ENCODE results near the gene GNG2.

DNA sequence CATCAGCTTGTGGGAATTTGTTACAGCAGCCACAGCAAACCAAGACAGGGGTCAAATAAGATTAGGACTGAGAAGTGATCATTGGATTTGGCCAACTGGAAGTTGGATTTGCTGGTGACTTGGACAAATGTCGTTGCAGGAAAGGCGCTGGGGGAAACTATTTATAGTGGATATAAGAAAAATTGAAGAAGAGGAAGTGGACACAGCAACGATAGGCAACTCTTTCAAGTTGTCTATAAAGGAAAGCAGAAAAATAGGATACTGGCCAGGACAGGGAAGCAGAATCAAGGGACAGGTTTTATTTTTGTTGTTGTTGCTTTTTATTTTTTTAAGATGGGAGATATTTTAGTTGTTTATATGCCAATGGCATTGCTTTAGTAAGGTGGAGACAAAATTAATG lies 72.8 kb downstream of the GNG2 start:
- no peak for TF ChIP-seq POLR2AphosphoS5 (IDR thresholded peaks at IDR 0.05; ENCODE audit: control insufficient read depth, insufficient read depth, low read depth, low read length)
- TF ChIP-seq, protein P1, sequence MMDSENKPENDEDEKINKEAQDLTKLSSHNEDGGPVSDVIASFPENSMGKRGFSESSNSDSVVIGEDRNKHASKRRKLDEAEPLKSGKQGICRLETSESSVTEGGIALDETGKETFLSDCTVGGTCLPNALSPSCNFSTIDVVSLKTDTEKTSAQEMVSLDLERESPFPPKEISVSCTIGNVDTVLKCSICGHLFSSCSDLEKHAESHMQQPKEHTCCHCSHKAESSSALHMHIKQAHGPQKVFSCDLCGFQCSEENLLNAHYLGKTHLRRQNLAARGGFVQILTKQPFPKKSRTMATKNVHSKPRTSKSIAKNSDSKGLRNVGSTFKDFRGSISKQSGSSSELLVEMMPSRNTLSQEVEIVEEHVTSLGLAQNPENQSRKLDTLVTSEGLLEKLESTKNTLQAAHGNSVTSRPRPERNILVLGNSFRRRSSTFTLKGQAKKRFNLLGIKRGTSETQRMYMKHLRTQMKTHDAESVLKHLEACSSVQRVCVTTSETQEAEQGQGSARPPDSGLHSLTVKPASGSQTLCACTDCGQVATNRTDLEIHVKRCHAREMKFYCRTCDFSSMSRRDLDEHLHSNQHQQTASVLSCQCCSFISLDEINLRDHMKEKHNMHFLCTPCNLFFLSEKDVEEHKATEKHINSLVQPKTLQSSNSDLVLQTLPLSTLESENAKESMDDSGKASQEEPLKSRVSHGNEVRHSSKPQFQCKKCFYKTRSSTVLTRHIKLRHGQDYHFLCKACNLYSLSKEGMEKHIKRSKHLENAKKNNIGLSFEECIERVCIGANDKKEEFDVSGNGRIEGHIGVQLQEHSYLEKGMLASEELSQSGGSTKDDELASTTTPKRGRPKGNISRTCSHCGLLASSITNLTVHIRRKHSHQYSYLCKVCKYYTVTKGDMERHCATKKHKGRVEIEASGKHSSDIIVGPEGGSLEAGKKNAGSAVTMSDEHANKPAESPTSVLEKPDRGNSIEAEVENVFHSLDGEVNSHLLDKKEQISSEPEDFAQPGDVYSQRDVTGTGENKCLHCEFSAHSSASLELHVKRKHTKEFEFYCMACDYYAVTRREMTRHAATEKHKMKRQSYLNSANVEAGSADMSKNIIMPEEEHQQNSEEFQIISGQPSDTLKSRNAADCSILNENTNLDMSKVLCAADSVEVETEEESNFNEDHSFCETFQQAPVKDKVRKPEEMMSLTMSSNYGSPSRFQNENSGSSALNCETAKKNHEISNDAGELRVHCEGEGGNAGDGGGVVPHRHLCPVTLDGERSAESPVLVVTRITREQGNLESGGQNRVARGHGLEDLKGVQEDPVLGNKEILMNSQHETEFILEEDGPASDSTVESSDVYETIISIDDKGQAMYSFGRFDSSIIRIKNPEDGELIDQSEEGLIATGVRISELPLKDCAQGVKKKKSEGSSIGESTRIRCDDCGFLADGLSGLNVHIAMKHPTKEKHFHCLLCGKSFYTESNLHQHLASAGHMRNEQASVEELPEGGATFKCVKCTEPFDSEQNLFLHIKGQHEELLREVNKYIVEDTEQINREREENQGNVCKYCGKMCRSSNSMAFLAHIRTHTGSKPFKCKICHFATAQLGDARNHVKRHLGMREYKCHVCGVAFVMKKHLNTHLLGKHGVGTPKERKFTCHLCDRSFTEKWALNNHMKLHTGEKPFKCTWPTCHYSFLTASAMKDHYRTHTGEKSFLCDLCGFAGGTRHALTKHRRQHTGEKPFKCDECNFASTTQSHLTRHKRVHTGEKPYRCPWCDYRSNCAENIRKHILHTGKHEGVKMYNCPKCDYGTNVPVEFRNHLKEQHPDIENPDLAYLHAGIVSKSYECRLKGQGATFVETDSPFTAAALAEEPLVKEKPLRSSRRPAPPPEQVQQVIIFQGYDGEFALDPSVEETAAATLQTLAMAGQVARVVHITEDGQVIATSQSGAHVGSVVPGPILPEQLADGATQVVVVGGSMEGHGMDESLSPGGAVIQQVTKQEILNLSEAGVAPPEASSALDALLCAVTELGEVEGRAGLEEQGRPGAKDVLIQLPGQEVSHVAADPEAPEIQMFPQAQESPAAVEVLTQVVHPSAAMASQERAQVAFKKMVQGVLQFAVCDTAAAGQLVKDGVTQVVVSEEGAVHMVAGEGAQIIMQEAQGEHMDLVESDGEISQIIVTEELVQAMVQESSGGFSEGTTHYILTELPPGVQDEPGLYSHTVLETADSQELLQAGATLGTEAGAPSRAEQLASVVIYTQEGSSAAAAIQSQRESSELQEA (IDR thresholded peaks at IDR 0.05; ENCODE audit: low read depth) = no peak
- TF ChIP-seq ZBTB1 (CRISPR knock-in tag; IDR thresholded peaks at IDR 0.05; ENCODE audit: borderline replicate concordance, low read depth) = no peak
- no peak for TF ChIP-seq TEAD4 (IDR thresholded peaks at IDR 0.05; ENCODE audit: low read length)
- TF ChIP-seq TEAD4 (CRISPR knock-in tag; IDR thresholded peaks at IDR 0.05; ENCODE audit: borderline replicate concordance) = no peak
- TF ChIP-seq SIN3A (IDR thresholded peaks at IDR 0.05; ENCODE audit: borderline replicate concordance in 2 of 2, control insufficient read depth in 1 of 2, low read depth in 2 of 2, low read length in 2 of 2) = no peak
